ENCODE measurements around the gene NCMAP. TPM values are rescaled to one million over a fixed set of nuclear protein-coding genes. Genes with fewer than 3 reads are reported as not detected.

The NCMAP gene
- total and polyA plus RNA-seq, 2 of the 4 experiments (the other 2 are of a cell fraction), result not detected

DNA sequence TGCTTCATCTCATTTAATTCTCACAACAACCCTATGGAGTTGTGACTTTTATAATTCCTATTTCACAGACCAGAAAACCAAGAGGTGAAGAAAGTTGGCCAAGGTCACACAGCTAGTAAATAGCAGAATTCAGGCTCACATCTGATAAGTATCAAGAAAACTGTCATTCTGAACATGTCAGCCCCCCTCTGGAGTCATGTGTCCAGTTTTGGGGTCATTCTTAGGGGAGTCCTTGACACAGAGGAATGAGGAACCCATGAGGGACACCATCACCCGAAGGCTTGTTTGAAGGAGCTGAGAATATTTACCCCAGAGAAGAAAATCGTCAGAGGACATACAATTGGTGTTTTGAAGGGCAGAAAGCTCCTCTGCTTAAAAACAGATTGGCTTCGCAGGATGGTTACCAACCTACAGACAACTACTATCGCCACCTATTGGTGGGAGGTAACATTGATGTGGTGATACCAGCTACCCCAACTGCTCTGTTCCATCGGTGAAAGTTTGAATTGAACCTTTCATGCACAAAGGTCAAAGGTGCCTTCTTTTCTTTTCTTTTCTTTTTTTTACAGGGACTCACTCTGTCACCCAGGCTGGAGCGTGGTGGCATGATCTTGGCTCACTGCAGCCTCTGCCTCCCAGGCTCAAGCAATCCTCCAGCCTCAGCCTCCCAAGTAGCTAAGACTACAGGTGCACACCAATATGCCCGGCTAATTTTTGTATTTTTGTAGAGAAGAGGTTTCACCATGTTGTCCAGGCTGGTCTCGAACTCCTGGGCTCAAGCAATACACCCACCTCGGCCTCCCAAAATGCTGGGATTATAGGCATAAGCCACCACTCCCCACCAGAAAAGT lies 31.3 kb downstream of the NCMAP start:
- H3K23ac ChIP-seq (ENCODE audit: low read depth, low read length), result no peak overlapping the region
- no peak overlapping the region for H4K8ac ChIP-seq (ENCODE audit: low read depth in 2 of 2, low read length in 2 of 2)
- H2BK120ac ChIP-seq (ENCODE audit: low read depth, low read length), result no peak overlapping the region
- BruUV-seq (replicated peaks), result no TSS peak
- DNase-seq (peak; percentile 63), ATAC-seq (ENCODE audit: low read depth) (peak; percentile 92)
- no peak overlapping the region for H2AK5ac ChIP-seq (ENCODE audit: low read depth, low read length)
- H4K91ac ChIP-seq (ENCODE audit: insufficient read depth, low read depth, low read length), result no peak overlapping the region
- H3K14ac ChIP-seq (replicated peaks; ENCODE audit: low read depth, low read length), result no peak overlapping the region
- no peak overlapping the region for H2BK5ac ChIP-seq (ENCODE audit: low read depth, low read length, poor library complexity, severe bottlenecking)
- in situ Hi-C loops (cut with MboI; ENCODE audit: low sequenced_read_pairs) (no loop called here), dilution Hi-C loops (cut with HindIII; ENCODE audit: low sequenced_read_pairs, unreplicated experiment) (no loop called here), intact Hi-C loops (cut with micrococcal nuclease) (loop anchor here (1.0 to 10.0 kb wide), 2 partner anchors 192 to 388 kb away; no protein-coding TSS in a partner anchor)
- no peak overlapping the region for H3K27ac ChIP-seq (ENCODE audit: insufficient read depth, low read length)
- no peak overlapping the region for H2BK15ac ChIP-seq (ENCODE audit: low read depth, low read length)
- peaks cover 45% of the 10 kb centered on the region for H3K27me3 ChIP-seq (ENCODE audit: control insufficient read depth, insufficient read depth, low read length)
- no CpG with 5 or more reads among the region's 9 CpGs for WGBS, 2 experiments (ENCODE audit: extremely low coverage in 2 of 2, insufficient read length in 1 of 2)
- H3K9me1 ChIP-seq (ENCODE audit: insufficient read depth, low read length), result no peaks in the 10 kb centered on the region
- no peaks in the 10 kb centered on the region for H3K79me1 ChIP-seq (ENCODE audit: low read depth in 1 of 2, low read length in 2 of 2)
- H2AK9ac ChIP-seq (replicated peaks; ENCODE audit: low read depth, low read length, poor library complexity), result no peak overlapping the region
- TF ChIP-seq RAD21 (IDR thresholded peaks at IDR 0.05; ENCODE audit: low read length), result peak; percentile 64
- TF ChIP-seq RFX5 (IDR thresholded peaks at IDR 0.05; ENCODE audit: low read depth, low read length), result no peak
- peak; percentile 54 for TF ChIP-seq SMC3 (IDR thresholded peaks at IDR 0.05; ENCODE audit: low read depth, low read length)
- TF ChIP-seq RCOR1 (IDR thresholded peaks at IDR 0.05; ENCODE audit: insufficient replicate concordance, low read length), result no peak
- TF ChIP-seq, protein P1, sequence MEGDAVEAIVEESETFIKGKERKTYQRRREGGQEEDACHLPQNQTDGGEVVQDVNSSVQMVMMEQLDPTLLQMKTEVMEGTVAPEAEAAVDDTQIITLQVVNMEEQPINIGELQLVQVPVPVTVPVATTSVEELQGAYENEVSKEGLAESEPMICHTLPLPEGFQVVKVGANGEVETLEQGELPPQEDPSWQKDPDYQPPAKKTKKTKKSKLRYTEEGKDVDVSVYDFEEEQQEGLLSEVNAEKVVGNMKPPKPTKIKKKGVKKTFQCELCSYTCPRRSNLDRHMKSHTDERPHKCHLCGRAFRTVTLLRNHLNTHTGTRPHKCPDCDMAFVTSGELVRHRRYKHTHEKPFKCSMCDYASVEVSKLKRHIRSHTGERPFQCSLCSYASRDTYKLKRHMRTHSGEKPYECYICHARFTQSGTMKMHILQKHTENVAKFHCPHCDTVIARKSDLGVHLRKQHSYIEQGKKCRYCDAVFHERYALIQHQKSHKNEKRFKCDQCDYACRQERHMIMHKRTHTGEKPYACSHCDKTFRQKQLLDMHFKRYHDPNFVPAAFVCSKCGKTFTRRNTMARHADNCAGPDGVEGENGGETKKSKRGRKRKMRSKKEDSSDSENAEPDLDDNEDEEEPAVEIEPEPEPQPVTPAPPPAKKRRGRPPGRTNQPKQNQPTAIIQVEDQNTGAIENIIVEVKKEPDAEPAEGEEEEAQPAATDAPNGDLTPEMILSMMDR (conservative IDR thresholded peaks at IDR 0.05; ENCODE audit: low read depth, low read length), result peak; percentile 62
- H3K36me3 ChIP-seq (ENCODE audit: control insufficient read depth, insufficient read depth, low read length), result no peaks in the 10 kb centered on the region
- no peak overlapping the region for H2BK20ac ChIP-seq (ENCODE audit: low read depth, low read length)
- H3K4me3 ChIP-seq (ENCODE audit: insufficient read depth, low read depth, low read length), result no peak overlapping the region
- no peak overlapping the region for H3K4ac ChIP-seq (ENCODE audit: low read depth, low read length)
- ChIA-PET POLR2A (ENCODE audit: unreplicated experiment) (no interaction called here), CTCF (interaction anchor here (0.6 to 1.9 kb wide), 13 partner anchors 10 to 388 kb away, joined by 3 to 7 read pairs (median 4); no protein-coding TSS in a partner anchor)
- no peaks in the 10 kb centered on the region for H3K4me1 ChIP-seq (ENCODE audit: control insufficient read depth, insufficient read depth, low read length)
- H3K9ac ChIP-seq (ENCODE audit: low read depth, low read length), result no peak overlapping the region
- 0 out of 2 replicates have a peak overlapping the region, but pooled peaks have one; percentile 20 for H3K4me2 ChIP-seq (ENCODE audit: low read depth, low read length)
- H2AFZ ChIP-seq (replicated peaks; ENCODE audit: low read length, poor library complexity), result no peak overlapping the region
- H3K56ac ChIP-seq (ENCODE audit: extremely low read depth, insufficient read depth, low read length), result no peak overlapping the region
- H3K18ac ChIP-seq (ENCODE audit: low read depth, low read length), result no peak overlapping the region
- no peak overlapping the region; the same call in 1 of the 2 replicates for H4K5ac ChIP-seq (ENCODE audit: low read depth, low read length)
- H4K20me1 ChIP-seq (ENCODE audit: insufficient read depth, low read length), result no peaks in the 10 kb centered on the region
- peaks cover 3% of the 10 kb centered on the region; the same call in 1 of the 2 replicates for H3K9me3 ChIP-seq (ENCODE audit: control insufficient read depth, insufficient read depth, low read length)
